HCT116 (cell line): ENCODE data around the gene OLA1. TPM values are rescaled to one million over a fixed set of nuclear protein-coding genes. Genes with fewer than 3 reads are reported as not detected.

Experiments used
- ATAC-seq: fragments of 200-7000 bp; cut with Tn5 transposase; 2 replicates; pipeline ENCODE4 v1.9.1; 2020; ENCODE audit warnings: mild to moderate bottlenecking, moderate library complexity
- BruUV-seq: library from RNA; stranded (reverse); fragments of 400-500 nt; replicated peaks from 2 replicates; lab custom pipeline; 2021; lab: Mats Ljungman, UMichigan
- CTCF ChIA-PET: fragments of 300-600 bp; sonication (Branson Sonifier 250); formaldehyde crosslinking; loops from one replicate; lab custom pipeline; 2021; ENCODE audit warnings: antibody characterized with exemption; lab: Charles Lee
- POLR2A ChIA-PET: fragments of 300-600, 350-600 bp; sonication (Branson Sonifier 250); formaldehyde crosslinking; loops from one replicate; lab custom pipeline; 2021; ENCODE audit warnings: antibody characterized with exemption; lab: Charles Lee
- RAD21 ChIA-PET, 2 experiments: fragments of 300-600 bp; sonication (Branson Sonifier 250); formaldehyde crosslinking; loops; one replicate each; lab custom pipeline; 2023; ENCODE audit warnings: low total read pairs in 2 of 2; ENCODE audit not compliant: uncharacterized antibody in 2 of 2, unreplicated experiment in 2 of 2, low non-redundant PET in 1 of 2; lab: Charles Lee
- DNase-seq: peaks from one replicate; pipeline ENCODE4 v3.0.0-alpha.2; 2010; ENCODE audit warnings: low read depth, low spot score
- H2AFZ ChIP-seq: fragments of 200-600 bp; shearing (Covaris generic), sonication (generic); 2 replicates; pipeline ENCODE4 v1.6.1; 2017; ENCODE audit warnings: low read depth, mixed run types, mixed read lengths, antibody characterized with exemption, low read length; ENCODE audit not compliant: poor library complexity, severe bottlenecking
- H3K27ac ChIP-seq: 2 replicates; pipeline ENCODE4 v1.5.1; 2012; ENCODE audit warnings: low read depth, low read length
- H3K27me3 ChIP-seq: fragments of 200-600 bp; sonication (generic); 2 replicates; pipeline ENCODE4 v1.6.1; 2016; ENCODE audit warnings: mixed run types, low read length, mixed read lengths; ENCODE audit not compliant: insufficient read depth
- H3K36me3 ChIP-seq, 2 experiments: fragments of 200-500 bp in 1 of 2; fragments of 200-600 bp in 1 of 2; sonication (Bioruptor generic) in 1 of 2; sonication (generic) in 1 of 2; 2 replicates each; pipeline versions ENCODE4 v1.5.1 to v1.6.1; 2014 to 2016; ENCODE audit warnings: low read length in 2 of 2, inconsistent platforms in 1 of 2, mixed read lengths in 1 of 2, mixed run types in 1 of 2; ENCODE audit not compliant: insufficient read depth in 2 of 2, control insufficient read depth in 1 of 2
- H3K4me1 ChIP-seq, 2 experiments: fragments of 200-600 bp in 1 of 2; sonication (generic) in 1 of 2; 2 replicates each; pipeline versions ENCODE4 v1.5.1 to v1.6.1; 2012 to 2017; ENCODE audit warnings: low read length in 2 of 2, inconsistent platforms in 1 of 2, mild to moderate bottlenecking in 1 of 2, mixed read lengths in 1 of 2, mixed run types in 1 of 2, moderate library complexity in 1 of 2; ENCODE audit not compliant: insufficient read depth in 2 of 2, control insufficient read depth in 1 of 2
- H3K4me2 ChIP-seq: fragments of 200-600 bp; sonication (generic); 2 replicates; pipeline ENCODE4 v1.6.1; 2017; ENCODE audit warnings: mixed run types, low read length, mixed read lengths
- H3K4me3 ChIP-seq, 2 experiments: fragments of 200-600 bp in 1 of 2; sonication (generic) in 1 of 2; replicated peaks in 1 of 2; 2 replicates each; pipeline ENCODE4 v1.5.1; 2011 to 2016; ENCODE audit warnings: low read length in 2 of 2, control low read depth in 1 of 2, low read depth in 1 of 2, mild to moderate bottlenecking in 1 of 2, mixed read lengths in 1 of 2, mixed run types in 1 of 2
- H3K79me2 ChIP-seq: fragments of 200-600 bp; sonication (generic); 2 replicates; pipeline ENCODE4 v1.6.1; 2017; ENCODE audit warnings: mild to moderate bottlenecking, mixed run types, low read length, moderate library complexity, mixed read lengths; ENCODE audit not compliant: insufficient read depth
- H3K9ac ChIP-seq: fragments of 200-600 bp; sonication (generic); 2 replicates; pipeline ENCODE4 v1.6.1; 2016; ENCODE audit warnings: low read length, mixed read lengths
- H3K9me2 ChIP-seq: fragments of 200-600 bp; sonication (generic), shearing (Covaris generic); 2 replicates; pipeline ENCODE4 v1.6.1; 2017; ENCODE audit warnings: mixed run types, mild to moderate bottlenecking, moderate library complexity; ENCODE audit not compliant: insufficient read depth
- H3K9me3 ChIP-seq, 2 experiments: fragments of 200-500 bp in 1 of 2; fragments of 200-600 bp in 1 of 2; sonication (Bioruptor generic) in 1 of 2; sonication (generic) in 1 of 2; 2 replicates each; pipeline ENCODE4 v1.6.1; 2014 to 2017; ENCODE audit warnings: low read length in 2 of 2, mixed read lengths in 2 of 2, inconsistent platforms in 1 of 2, low read depth in 1 of 2, mild to moderate bottlenecking in 1 of 2, mixed run types in 1 of 2, moderate library complexity in 1 of 2; ENCODE audit not compliant: control insufficient read depth in 1 of 2, insufficient read depth in 1 of 2
- H4K20me1 ChIP-seq: fragments of 200-600 bp; sonication (generic), shearing (Covaris generic); 2 replicates; pipeline ENCODE4 v1.6.1; 2017; ENCODE audit warnings: mixed run types, mild to moderate bottlenecking, moderate library complexity; ENCODE audit not compliant: insufficient read depth
- POLR2AphosphoS5 ChIP-seq: IDR thresholded peaks from 2 replicates; pipeline ENCODE4 v1.6.1; 2011; ENCODE audit warnings: mild to moderate bottlenecking, low read depth, low read length, moderate library complexity
- YY1 ChIP-seq: IDR thresholded peaks from 2 replicates; pipeline ENCODE4 v1.6.1; 2011; ENCODE audit warnings: low read length, low read depth, moderate library complexity, mild to moderate bottlenecking; ENCODE audit not compliant: insufficient replicate concordance; ENCODE audit errors: extremely low read depth
- ZNF274 ChIP-seq: fragments of 200-500 bp; sonication (Bioruptor generic); IDR thresholded peaks from 2 replicates; pipeline ENCODE4 v1.6.1; 2014; ENCODE audit warnings: mild to moderate bottlenecking, low read depth, low read length, inconsistent platforms
- intact Hi-C: fragments of 100-400 bp; cut with micrococcal nuclease; formaldehyde crosslinking; loops from 2 replicates; pipeline ENCODE4 v1.10.0; 2022
- total RNA-seq: library from RNA; stranded (reverse); gene quantifications from one replicate; pipeline ENCODE4 v1.2.1, GENCODE V29; 2021; ENCODE audit not compliant: unreplicated experiment
- TF ChIP-seq, protein P1 (sequence below): IDR thresholded peaks from 2 replicates; pipeline ENCODE4 v1.6.1; 2011; ENCODE audit warnings: mild to moderate bottlenecking, low read length, moderate library complexity; ENCODE audit not compliant: insufficient replicate concordance; ENCODE audit errors: extremely low read depth

The OLA1 gene
- total RNA-seq, 1 experiment from 2014 or later, result 219 TPM

DNA sequence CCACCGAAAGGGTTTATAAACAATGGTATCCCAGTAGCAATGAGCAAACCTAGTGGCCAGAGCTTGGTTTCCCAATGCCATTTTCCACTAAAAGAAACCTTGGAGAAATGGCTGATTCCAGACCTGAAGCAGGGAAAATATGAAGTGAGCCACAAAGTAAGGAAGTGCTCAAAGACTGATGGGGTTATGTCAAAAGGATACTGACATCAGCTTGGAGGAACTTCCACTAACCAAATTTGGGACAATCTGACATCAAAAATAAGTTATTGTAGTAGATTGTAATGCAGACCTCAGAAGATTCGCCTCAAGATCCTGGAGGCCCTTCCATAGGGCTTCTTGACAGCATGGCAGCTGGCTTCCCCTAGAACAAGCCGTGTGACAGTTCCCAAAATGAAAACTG is 203.8 kb downstream of the OLA1 start:
- Histone ChIP-seq H3K36me3 (no peaks in the 10 kb centered on the region), H3K27ac (no peak overlapping the region), H3K79me2 (no peaks in the 10 kb centered on the region), H3K4me1 (peaks cover 5 to 10% of the 10 kb centered on the region in 2 experiments), H3K4me3 (no peak overlapping the region), H3K9me3 (no peaks in the 10 kb centered on the region), H3K9me2 (no peaks in the 10 kb centered on the region), H4K20me1 (no peaks in the 10 kb centered on the region), H3K4me2 (no peak overlapping the region), H2AFZ (no peak overlapping the region), H3K27me3 (no peaks in the 10 kb centered on the region), H3K9ac (no peak overlapping the region)
- no TSS peak for BruUV-seq
- no peak for DNase-seq
- POLR2A ChIA-PET, result no interaction called here
- ATAC-seq, result no peak
- TF ChIP-seq, protein P1, sequence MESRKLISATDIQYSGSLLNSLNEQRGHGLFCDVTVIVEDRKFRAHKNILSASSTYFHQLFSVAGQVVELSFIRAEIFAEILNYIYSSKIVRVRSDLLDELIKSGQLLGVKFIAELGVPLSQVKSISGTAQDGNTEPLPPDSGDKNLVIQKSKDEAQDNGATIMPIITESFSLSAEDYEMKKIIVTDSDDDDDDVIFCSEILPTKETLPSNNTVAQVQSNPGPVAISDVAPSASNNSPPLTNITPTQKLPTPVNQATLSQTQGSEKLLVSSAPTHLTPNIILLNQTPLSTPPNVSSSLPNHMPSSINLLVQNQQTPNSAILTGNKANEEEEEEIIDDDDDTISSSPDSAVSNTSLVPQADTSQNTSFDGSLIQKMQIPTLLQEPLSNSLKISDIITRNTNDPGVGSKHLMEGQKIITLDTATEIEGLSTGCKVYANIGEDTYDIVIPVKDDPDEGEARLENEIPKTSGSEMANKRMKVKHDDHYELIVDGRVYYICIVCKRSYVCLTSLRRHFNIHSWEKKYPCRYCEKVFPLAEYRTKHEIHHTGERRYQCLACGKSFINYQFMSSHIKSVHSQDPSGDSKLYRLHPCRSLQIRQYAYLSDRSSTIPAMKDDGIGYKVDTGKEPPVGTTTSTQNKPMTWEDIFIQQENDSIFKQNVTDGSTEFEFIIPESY, result no peak
- no peak for TF ChIP-seq ZNF274
- TF ChIP-seq YY1, result no peak
- RAD21 ChIA-PET, result no interaction called here
- intact Hi-C loops, result loop anchor here (5.0 to 10.0 kb wide), 3 partner anchors 162 to 640 kb away; no protein-coding TSS in a partner anchor
- CTCF ChIA-PET, result no interaction called here

DNA sequence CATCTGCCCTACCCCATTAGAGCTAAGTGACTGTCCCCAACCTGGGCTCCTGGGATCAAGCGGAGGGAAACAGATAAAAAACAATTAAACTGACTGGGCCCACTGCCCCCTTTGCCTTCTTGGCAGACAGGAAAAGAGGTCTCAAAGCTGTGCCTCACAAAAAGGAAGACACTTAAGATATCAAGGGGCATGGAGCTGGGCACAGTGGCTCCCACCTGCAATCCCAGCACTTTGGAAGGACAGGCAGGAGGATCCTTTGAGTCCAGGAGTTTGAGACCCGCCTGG is 208.0 kb downstream of the OLA1 start:
- Histone ChIP-seq H3K36me3 (no peaks in the 10 kb centered on the region), H4K20me1 (no peaks in the 10 kb centered on the region), H3K9me3 (no peaks in the 10 kb centered on the region), H2AFZ (peak overlapping the region; percentile 72), H3K9me2 (no peaks in the 10 kb centered on the region), H3K4me1 (peaks cover 23 to 41% of the 10 kb centered on the region in 2 experiments), H3K4me3 (no peak overlapping the region), H3K79me2 (no peaks in the 10 kb centered on the region), H3K4me2 (peak overlapping the region; percentile 70), H3K27me3 (no peaks in the 10 kb centered on the region), H3K27ac (peak overlapping the region; percentile 94; the same call in 1 of the 2 replicates), H3K9ac (no peak overlapping the region)
- CTCF ChIA-PET, result interaction anchor here (1.2 kb wide), 1 partner anchor 301 kb away, joined by 6 read pairs; no protein-coding TSS in a partner anchor
- no peak for ATAC-seq
- RAD21 ChIA-PET, result no interaction called here
- TF ChIP-seq ZNF274 (no peak), POLR2AphosphoS5 (no peak)
- no TSS peak for BruUV-seq
- no peak for DNase-seq
- intact Hi-C loops, result loop anchor here (2.0 to 10.0 kb wide), 4 partner anchors 76 to 636 kb away; partner anchors contain the start of gene SP3
- POLR2A ChIA-PET, result no interaction called here
